ENCODE results near the gene ESYT3. TPM values are rescaled to one million over a fixed set of nuclear protein-coding genes. Genes with fewer than 3 reads are reported as not detected.
"Not testable (repeated sequence)": the region's sequence is repeated elsewhere in the genome, so short reads cannot be mapped to it uniquely, and the experiment has no call there.

The ESYT3 gene
- total RNA-seq, 1 experiment from 2014 or later: 0.12 TPM

- DNase-seq (ENCODE audit: low read depth): no peak
Observed at GRCh38 chr3:138492980-138493675, 58.7 kb downstream of the ESYT3 start.

DNA sequence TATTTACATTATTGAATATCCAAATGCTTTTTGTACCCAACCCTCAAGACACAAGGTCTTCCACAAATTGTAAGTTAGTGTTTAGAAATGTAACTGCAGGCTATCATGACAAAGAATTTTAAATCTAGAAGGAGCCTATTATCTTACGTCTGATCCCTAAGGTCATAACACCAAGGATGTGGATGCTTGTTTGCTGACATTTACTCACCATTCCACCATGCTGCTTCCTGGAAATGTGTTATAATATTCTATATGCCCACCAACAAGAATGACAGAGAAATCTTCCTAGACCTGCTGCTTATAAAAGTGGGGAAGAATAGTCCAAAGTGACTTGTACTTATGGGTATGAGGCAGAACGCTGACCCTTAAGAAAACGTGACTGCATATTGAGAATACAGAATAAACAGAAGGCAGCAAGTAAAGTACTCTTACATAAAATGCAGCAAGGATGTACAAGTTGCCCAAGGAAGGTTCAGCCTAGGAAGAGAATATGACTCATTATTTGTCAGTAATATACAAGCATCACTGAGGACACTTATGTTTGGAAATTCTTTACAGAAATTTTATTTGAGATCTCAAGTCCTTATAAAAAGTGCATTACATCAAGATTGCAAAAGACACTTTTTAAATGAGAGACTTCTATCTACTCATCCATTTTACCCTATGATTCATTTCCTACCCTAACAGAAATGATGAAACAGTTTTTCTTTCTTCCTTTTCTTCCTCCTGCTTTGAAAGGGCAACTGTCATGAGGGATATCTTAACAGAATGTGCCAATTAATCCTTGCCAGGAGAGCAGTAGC, 59.6 kb downstream of the ESYT3 start:
- DNase-seq (ENCODE audit: low read depth): peak; percentile 75

DNA sequence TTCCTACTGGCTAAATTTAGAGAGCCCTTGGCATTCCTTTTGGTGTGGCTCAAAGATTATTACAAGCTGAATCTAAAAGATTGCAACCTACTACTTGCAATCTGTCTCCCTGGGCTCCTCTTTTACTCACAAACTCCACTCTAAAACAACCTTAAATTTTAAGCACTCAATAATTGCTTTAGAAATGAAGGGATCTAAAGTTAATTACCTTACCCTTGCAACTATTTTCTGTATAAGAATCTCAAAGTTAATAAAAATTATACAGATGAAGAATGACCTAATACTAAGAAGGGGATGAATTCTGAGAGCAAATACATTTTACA, 60.2 kb downstream of the ESYT3 start:
- no peak for DNase-seq (ENCODE audit: low read depth)

GRCh38 chr3:138495638-138496037, 61.2 kb downstream of the ESYT3 start:
- DNase-seq (ENCODE audit: low read depth): not testable (repeated sequence)

GRCh38 chr3:138496436-138496835, 62.0 kb downstream of the ESYT3 start:
- no peak for DNase-seq (ENCODE audit: low read depth)

DNA sequence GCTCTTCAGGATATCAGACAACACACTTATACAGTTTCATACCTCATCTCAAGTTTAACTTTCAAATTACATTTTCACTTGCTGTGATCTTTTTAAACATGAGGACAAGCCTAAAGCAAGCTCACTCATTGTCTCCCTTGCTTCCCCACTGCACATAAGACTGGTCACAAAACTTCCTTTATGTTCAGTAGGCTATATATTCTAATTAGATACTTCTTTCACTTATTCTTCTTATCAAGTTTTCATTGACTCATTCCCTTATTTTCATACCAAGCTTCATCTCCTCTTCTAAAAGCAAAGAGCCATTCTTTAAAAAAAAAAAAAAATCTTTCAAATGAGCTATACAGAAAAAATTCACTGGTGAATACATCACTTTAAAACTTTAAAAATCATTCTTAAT, 62.6 kb downstream of the ESYT3 start:
- no peak for DNase-seq (ENCODE audit: low read depth)

GRCh38 chr3:138497851-138498250, 63.4 kb downstream of the ESYT3 start:
- DNase-seq (ENCODE audit: low read depth): no peak

DNA sequence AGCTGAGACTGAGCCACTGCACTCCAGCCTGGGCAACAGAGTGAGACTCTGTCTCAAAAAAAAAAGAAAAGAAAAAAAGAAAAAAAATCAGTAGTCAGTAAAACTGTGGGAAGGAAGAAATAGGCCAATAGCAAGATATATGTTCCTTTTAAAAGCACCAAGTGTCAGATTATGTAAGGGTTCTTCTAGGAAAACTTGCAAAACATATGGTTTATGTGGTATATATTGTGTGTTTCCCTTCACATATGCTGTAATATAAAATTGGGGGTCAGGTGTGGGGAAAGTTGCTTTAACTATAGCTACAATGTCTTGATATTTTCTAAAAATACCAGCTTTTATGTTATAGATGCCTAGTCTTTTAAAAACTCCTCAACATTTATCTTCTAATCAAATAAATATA, 64.6 kb downstream of the ESYT3 start:
- no peak for DNase-seq (ENCODE audit: low read depth)

- DNase-seq (ENCODE audit: low read depth): no peak
Observed at GRCh38 chr3:138507524-138507923, 73.1 kb downstream of the ESYT3 start.

DNA sequence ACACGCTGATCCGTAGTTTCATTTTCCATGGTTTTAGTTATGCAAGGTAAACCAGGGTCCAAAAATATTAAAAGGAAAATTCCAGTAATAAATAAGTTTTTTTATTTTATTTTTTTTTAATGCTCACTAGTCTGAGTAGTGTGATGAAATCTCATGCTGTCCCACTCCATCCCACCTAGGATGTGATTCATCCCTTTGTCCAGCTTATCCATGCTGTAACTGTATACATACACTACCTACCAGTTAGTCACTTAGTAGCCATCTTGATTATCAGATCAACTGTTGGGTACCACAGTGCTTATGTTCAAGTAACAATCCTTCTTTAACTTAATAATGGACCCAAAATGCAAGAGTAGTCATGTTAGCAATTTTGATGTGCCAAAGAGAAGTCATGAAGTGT, 75.2 kb downstream of the ESYT3 start:
- peak; percentile 5 for DNase-seq (ENCODE audit: low read depth)

GRCh38 chr3:138511945-138512344, 77.5 kb downstream of the ESYT3 start:
- no peak for DNase-seq (ENCODE audit: low read depth)

GRCh38 chr3:138513090-138513843, 78.9 kb downstream of the ESYT3 start:
- no peak for DNase-seq (ENCODE audit: low read depth)

DNA sequence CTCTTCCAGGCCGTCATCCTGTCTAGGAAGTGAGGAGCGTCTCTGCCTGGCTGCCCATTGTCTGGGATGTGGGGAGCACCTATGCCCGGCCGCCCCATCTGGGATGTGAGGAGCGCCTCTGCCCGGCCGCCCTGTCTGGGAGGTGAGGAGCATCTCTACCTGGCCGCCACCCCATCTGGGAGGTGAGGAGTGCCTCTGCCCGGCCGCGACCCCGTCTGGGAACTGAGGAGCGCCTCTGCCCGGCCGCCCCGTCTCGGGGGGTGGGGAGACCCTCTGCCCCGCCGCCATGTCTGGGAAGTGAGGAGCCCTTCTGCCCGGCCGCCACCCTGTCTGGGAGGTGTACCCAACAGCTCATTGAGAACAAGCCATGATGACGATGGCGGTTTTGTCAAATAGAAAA, 87.0 kb downstream of the ESYT3 start:
- DNase-seq (ENCODE audit: low read depth): not testable (repeated sequence)

Other genes starting within 250 kb of the ESYT3 start
- 42.7 and 67.5 TPM in 2 replicates for gene ARMC8, start 247.3 kb upstream of the ESYT3 start, total RNA-seq (2014; rRNA removed; shearing (Covaris generic))
- gene NME9, start 104.8 kb upstream of the ESYT3 start, total RNA-seq (2014; rRNA removed; shearing (Covaris generic)): not detected in 2 replicates
- gene MRAS, start 86.0 kb upstream of the ESYT3 start, total RNA-seq (2014; rRNA removed; shearing (Covaris generic)): 23.5 and 29.6 TPM in 2 replicates
- 43.1 and 59.2 TPM in 2 replicates for gene CEP70, start 159.6 kb downstream of the ESYT3 start, total RNA-seq (2014; rRNA removed; shearing (Covaris generic))
- 47.0 and 48.6 TPM in 2 replicates for gene FAIM, start 174.2 kb downstream of the ESYT3 start, total RNA-seq (2014; rRNA removed; shearing (Covaris generic))